ACC112 (cell line): ENCODE data around the gene ARAP1.

Source experiments
- H2AFZ ChIP-seq: fragments of 200-600 bp; sonication (generic); one replicate; pipeline ENCODE4 v1.6.0; 2017; ENCODE audit warnings: antibody characterized with exemption, low read length; ENCODE audit not compliant: unreplicated experiment
- H3K27ac ChIP-seq: fragments of 200-600 bp; sonication (generic); 2 replicates; pipeline ENCODE4 v1.5.1; 2014; ENCODE audit warnings: low read depth, mild to moderate bottlenecking, antibody characterized with exemption, low read length, moderate library complexity
- H3K27me3 ChIP-seq: fragments of 200-600 bp; sonication (generic); 2 replicates; pipeline ENCODE4 v1.6.1; 2014; ENCODE audit warnings: mild to moderate bottlenecking, antibody characterized with exemption, low read length, moderate library complexity, mixed read lengths; ENCODE audit not compliant: insufficient read depth
- H3K36me3 ChIP-seq: fragments of 200-600 bp; sonication (generic); 2 replicates; pipeline ENCODE4 v1.6.1; 2016; ENCODE audit warnings: mild to moderate bottlenecking, antibody characterized with exemption, low read length, moderate library complexity, mixed read lengths; ENCODE audit not compliant: insufficient read depth
- H3K4me1 ChIP-seq: fragments of 200-600 bp; sonication (generic); one replicate; pipeline ENCODE4 v1.6.1; 2016; ENCODE audit warnings: low read length, mixed read lengths; ENCODE audit not compliant: insufficient read depth, unreplicated experiment, control insufficient read depth
- H3K4me3 ChIP-seq: fragments of 200-600 bp; sonication (generic); 2 replicates; pipeline ENCODE4 v1.5.1; 2014; ENCODE audit warnings: mild to moderate bottlenecking, low read depth, low read length
- H3K79me2 ChIP-seq: fragments of 200-600 bp; sonication (generic); one replicate; pipeline ENCODE4 v1.6.0; 2016; ENCODE audit warnings: low read length; ENCODE audit not compliant: control insufficient read depth, unreplicated experiment, insufficient read depth

The ARAP1 gene

GRCh38 chr11:72750556-72751115 lies 1.6 kb downstream of the ARAP1 start:
- Histone ChIP-seq H3K27me3 (no peaks in the 10 kb centered on the region), H3K79me2 (peaks cover 32% of the 10 kb centered on the region), H2AFZ (no peak overlapping the region), H3K27ac (no peak overlapping the region), H3K4me3 (peak overlapping the region; percentile 95), H3K4me1 (peaks cover 19% of the 10 kb centered on the region), H3K36me3 (no peaks in the 10 kb centered on the region)

- H2AFZ ChIP-seq = no peak overlapping the region
- H3K4me1 ChIP-seq = peaks cover 19% of the 10 kb centered on the region
- H3K36me3 ChIP-seq = no peaks in the 10 kb centered on the region
- peaks cover 32% of the 10 kb centered on the region for H3K79me2 ChIP-seq
- no peak overlapping the region; the same call in 1 of the 2 replicates for H3K4me3 ChIP-seq
- H3K27ac ChIP-seq = no peak overlapping the region
- no peaks in the 10 kb centered on the region for H3K27me3 ChIP-seq
These were observed 2.1 kb downstream of the ARAP1 start for GRCh38 chr11:72750086-72750485.

- Histone ChIP-seq H3K36me3 (no peaks in the 10 kb centered on the region), H3K4me3 (no peak overlapping the region), H3K27me3 (no peaks in the 10 kb centered on the region), H2AFZ (no peak overlapping the region), H3K27ac (no peak overlapping the region), H3K4me1 (peaks cover 9% of the 10 kb centered on the region), H3K79me2 (peaks cover 32% of the 10 kb centered on the region)
These were observed 4.8 kb downstream of the ARAP1 start for GRCh38 chr11:72747289-72747855.

GRCh38 chr11:72746821-72747220 lies 5.4 kb downstream of the ARAP1 start:
- no peak overlapping the region for H2AFZ ChIP-seq
- no peaks in the 10 kb centered on the region for H3K36me3 ChIP-seq
- peaks cover 29% of the 10 kb centered on the region for H3K79me2 ChIP-seq
- peaks cover 12% of the 10 kb centered on the region for H3K4me1 ChIP-seq
- no peak overlapping the region for H3K27ac ChIP-seq
- H3K27me3 ChIP-seq = no peaks in the 10 kb centered on the region
- no peak overlapping the region for H3K4me3 ChIP-seq

GRCh38 chr11:72745925-72746550 lies 6.2 kb downstream of the ARAP1 start:
- Histone ChIP-seq H3K27me3 (no peaks in the 10 kb centered on the region), H2AFZ (no peak overlapping the region), H3K27ac (no peak overlapping the region), H3K79me2 (peaks cover 24% of the 10 kb centered on the region), H3K4me3 (no peak overlapping the region), H3K36me3 (no peaks in the 10 kb centered on the region), H3K4me1 (peaks cover 16% of the 10 kb centered on the region)

GRCh38 chr11:72745511-72745910 lies 6.7 kb downstream of the ARAP1 start:
- no peak overlapping the region for H3K4me3 ChIP-seq
- H3K79me2 ChIP-seq = peaks cover 21% of the 10 kb centered on the region
- H3K27ac ChIP-seq = no peak overlapping the region
- no peak overlapping the region for H2AFZ ChIP-seq
- no peaks in the 10 kb centered on the region for H3K36me3 ChIP-seq
- H3K27me3 ChIP-seq = no peaks in the 10 kb centered on the region
- peaks cover 16% of the 10 kb centered on the region for H3K4me1 ChIP-seq

GRCh38 chr11:72744474-72744873 lies 7.7 kb downstream of the ARAP1 start:
- H2AFZ ChIP-seq = no peak overlapping the region
- H3K4me3 ChIP-seq = no peak overlapping the region
- no peaks in the 10 kb centered on the region for H3K27me3 ChIP-seq
- peaks cover 18% of the 10 kb centered on the region for H3K79me2 ChIP-seq
- H3K36me3 ChIP-seq = no peaks in the 10 kb centered on the region
- peaks cover 26% of the 10 kb centered on the region for H3K4me1 ChIP-seq
- H3K27ac ChIP-seq = no peak overlapping the region

- peaks cover 35% of the 10 kb centered on the region for H3K4me1 ChIP-seq
- no peak overlapping the region for H3K27ac ChIP-seq
- peaks cover 21% of the 10 kb centered on the region for H3K79me2 ChIP-seq
These were observed 8.6 kb downstream of the ARAP1 start for GRCh38 chr11:72743321-72744221.

GRCh38 chr11:72742513-72743320 lies 9.5 kb downstream of the ARAP1 start:
- Histone ChIP-seq H2AFZ (no peak overlapping the region), H3K79me2 (peaks cover 19% of the 10 kb centered on the region), H3K36me3 (no peaks in the 10 kb centered on the region), H3K4me3 (no peak overlapping the region), H3K27me3 (no peaks in the 10 kb centered on the region), H3K4me1 (peaks cover 44% of the 10 kb centered on the region), H3K27ac (no peak overlapping the region)

More at GRCh38 chr11:72743321-72744221, 8.6 kb downstream of the ARAP1 start:
- H3K36me3 ChIP-seq = no peaks in the 10 kb centered on the region
- no peak overlapping the region for H2AFZ ChIP-seq
- no peaks in the 10 kb centered on the region for H3K27me3 ChIP-seq
- H3K4me3 ChIP-seq = no peak overlapping the region
